ENCODE data around the gene COL4A3.

COL4A3 gene

DNA sequence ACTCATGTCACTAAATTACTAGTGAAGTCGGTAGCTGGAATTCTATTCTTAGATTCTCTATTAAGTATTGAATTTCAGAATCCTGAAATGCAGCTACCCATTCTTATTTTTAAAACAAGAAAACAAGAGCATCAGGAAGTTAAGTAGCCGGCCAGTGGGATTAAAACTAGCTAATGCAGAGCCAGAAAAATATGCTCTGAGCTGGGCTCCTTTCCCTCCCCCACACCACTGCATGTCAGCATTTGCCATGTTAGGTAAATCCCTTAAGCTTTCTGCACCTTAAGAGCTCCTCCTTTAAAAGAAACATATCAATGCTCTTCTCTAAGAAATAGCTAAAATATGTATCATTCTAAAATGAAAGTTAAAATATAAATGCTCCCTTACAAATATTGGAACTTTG, 88.4 kb downstream of the COL4A3 start:
- Histone ChIP-seq H2AFZ (ENCODE audit: low read length) (no peak overlapping the region), H2AK5ac (ENCODE audit: low read depth, low read length) (no peak overlapping the region), H3K4me3 (ENCODE audit: low read length in 2 of 2) (no peak overlapping the region), H4K8ac (ENCODE audit: low read depth, low read length) (no peak overlapping the region), H3K23ac (ENCODE audit: low read depth, low read length, poor library complexity) (no peak overlapping the region), H3K9ac (ENCODE audit: low read depth, low read length, poor library complexity) (no peak overlapping the region), H2BK120ac (ENCODE audit: low read depth, low read length) (no peak overlapping the region), H3K9me3 (replicated peaks in 1 of 2; ENCODE audit: control insufficient read depth in 2 of 2, insufficient read depth in 1 of 2, low read depth in 1 of 2, low read length in 2 of 2) (peaks cover 0 to under 1% of the 10 kb centered on the region in 2 donors), H2BK12ac (ENCODE audit: low read length) (no peak overlapping the region), H3K4me1 (ENCODE audit: control insufficient read depth in 2 of 2, insufficient read depth in 1 of 2, low read depth in 1 of 2, low read length in 2 of 2) (no peaks in the 10 kb centered on the region), H4K91ac (ENCODE audit: low read depth, low read length, poor library complexity) (no peak overlapping the region), H3K36me3 (replicated peaks in 1 of 2; ENCODE audit: control insufficient read depth in 2 of 2, insufficient read depth in 2 of 2, low read length in 2 of 2) (no peaks in the 10 kb centered on the region), H2BK5ac (ENCODE audit: low read length) (no peak overlapping the region), H3K4me2 (ENCODE audit: insufficient read depth, low read length, poor library complexity, severe bottlenecking) (no peak overlapping the region), H3K27ac (replicated peaks; ENCODE audit: low read length) (no peak overlapping the region), H3K18ac (ENCODE audit: low read length) (no peak overlapping the region), H2BK15ac (ENCODE audit: low read length) (no peak overlapping the region), H3K4ac (ENCODE audit: low read length) (no peak overlapping the region), H3K27me3 (ENCODE audit: control insufficient read depth in 3 of 3, insufficient read depth in 3 of 3, low read depth in 1 of 3, low read length in 3 of 3) (no peaks in the 10 kb centered on the region), H3K14ac (ENCODE audit: low read length) (no peak overlapping the region), H3K79me1 (ENCODE audit: low read depth, low read length) (no peaks in the 10 kb centered on the region)
- WGBS, 2 donors (ENCODE audit: extremely low coverage in 2 of 2, insufficient read length in 2 of 2, insufficient replicate concordance in 1 of 2), result no CpG with 5 or more reads among the region's 2 CpGs
- no peak for DNase-seq (ENCODE audit: low spot score)

DNA sequence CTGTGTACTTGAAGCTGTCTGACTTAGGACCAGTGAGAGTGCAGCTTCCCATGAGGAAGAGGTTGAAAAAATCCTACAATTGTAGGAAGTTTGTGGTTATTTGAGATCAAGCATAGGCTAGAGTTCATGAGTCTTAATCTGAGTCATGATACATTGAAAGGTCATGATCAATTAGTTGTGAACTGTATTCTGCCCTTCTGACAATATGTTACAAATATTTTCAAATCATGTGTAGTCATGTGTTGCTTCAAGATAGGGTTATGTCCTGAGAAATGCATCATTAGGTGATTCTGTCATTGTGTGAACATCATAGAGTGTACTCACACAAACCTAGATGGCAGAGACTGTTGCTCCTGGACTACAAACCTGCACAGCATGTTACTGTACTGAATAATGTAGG, 92.2 kb downstream of the COL4A3 start:
- no peak overlapping the region for H3K14ac ChIP-seq (ENCODE audit: low read length)
- no peak overlapping the region for H4K91ac ChIP-seq (ENCODE audit: low read depth, low read length, poor library complexity)
- H2BK12ac ChIP-seq (ENCODE audit: low read length), result no peak overlapping the region
- no peak overlapping the region for H3K4ac ChIP-seq (ENCODE audit: low read length)
- no peak overlapping the region for H3K23ac ChIP-seq (ENCODE audit: low read depth, low read length, poor library complexity)
- H2BK5ac ChIP-seq (ENCODE audit: low read length), result no peak overlapping the region
- H3K79me1 ChIP-seq (ENCODE audit: low read depth, low read length), result no peaks in the 10 kb centered on the region
- H3K9ac ChIP-seq (ENCODE audit: low read depth, low read length, poor library complexity), result no peak overlapping the region
- H2AFZ ChIP-seq (ENCODE audit: low read length), result no peak overlapping the region
- no peaks in the 10 kb centered on the region for H3K4me1 ChIP-seq (ENCODE audit: control insufficient read depth in 2 of 2, insufficient read depth in 1 of 2, low read depth in 1 of 2, low read length in 2 of 2)
- no peak overlapping the region for H3K4me3 ChIP-seq (ENCODE audit: low read length in 2 of 2)
- H3K4me2 ChIP-seq (ENCODE audit: insufficient read depth, low read length, poor library complexity, severe bottlenecking), result no peak overlapping the region
- H4K8ac ChIP-seq (ENCODE audit: low read depth, low read length), result no peak overlapping the region
- H2BK120ac ChIP-seq (ENCODE audit: low read depth, low read length), result no peak overlapping the region
- H3K36me3 ChIP-seq (replicated peaks in 1 of 2; ENCODE audit: control insufficient read depth in 2 of 2, insufficient read depth in 2 of 2, low read length in 2 of 2), result no peaks in the 10 kb centered on the region
- H3K27me3 ChIP-seq (ENCODE audit: control insufficient read depth in 3 of 3, insufficient read depth in 3 of 3, low read depth in 1 of 3, low read length in 3 of 3), result no peaks in the 10 kb centered on the region
- H2BK15ac ChIP-seq (ENCODE audit: low read length), result no peak overlapping the region
- peaks cover 0 to 3% of the 10 kb centered on the region in 2 donors for H3K9me3 ChIP-seq (replicated peaks in 1 of 2; ENCODE audit: control insufficient read depth in 2 of 2, insufficient read depth in 1 of 2, low read depth in 1 of 2, low read length in 2 of 2)
- no peak for DNase-seq (ENCODE audit: low spot score)
- no peak overlapping the region for H3K18ac ChIP-seq (ENCODE audit: low read length)
- no peak overlapping the region for H2AK5ac ChIP-seq (ENCODE audit: low read depth, low read length)
- H3K27ac ChIP-seq (replicated peaks; ENCODE audit: low read length), result no peak overlapping the region

DNA sequence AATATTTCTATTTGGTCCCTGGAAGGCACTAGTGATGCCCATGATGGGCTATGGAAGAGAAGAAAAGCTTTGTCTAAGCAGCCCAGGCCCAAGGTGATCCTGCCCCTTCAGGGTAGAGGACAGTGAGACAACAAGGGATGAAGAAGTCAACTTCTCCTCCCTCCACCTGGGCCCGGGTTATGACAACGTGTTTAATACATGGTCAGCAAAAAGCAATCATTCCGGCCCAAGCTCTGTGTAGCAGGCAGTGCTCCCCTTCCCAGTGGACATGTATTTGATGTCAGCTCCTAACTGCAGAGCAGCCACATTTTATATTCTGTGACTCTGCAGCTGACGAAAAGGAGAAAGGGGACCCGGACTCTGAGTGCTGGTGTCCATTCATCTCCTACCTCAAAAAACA, 93.4 kb downstream of the COL4A3 start:
- no peaks in the 10 kb centered on the region for H3K79me1 ChIP-seq (ENCODE audit: low read depth, low read length)
- no peaks in the 10 kb centered on the region for H3K4me1 ChIP-seq (ENCODE audit: control insufficient read depth in 2 of 2, insufficient read depth in 1 of 2, low read depth in 1 of 2, low read length in 2 of 2)
- H3K36me3 ChIP-seq (replicated peaks in 1 of 2; ENCODE audit: control insufficient read depth in 2 of 2, insufficient read depth in 2 of 2, low read length in 2 of 2), result no peaks in the 10 kb centered on the region
- no peak overlapping the region for H3K27ac ChIP-seq (replicated peaks; ENCODE audit: low read length)
- H3K27me3 ChIP-seq (ENCODE audit: control insufficient read depth in 3 of 3, insufficient read depth in 3 of 3, low read depth in 1 of 3, low read length in 3 of 3), result no peaks in the 10 kb centered on the region
- no peak overlapping the region for H2BK12ac ChIP-seq (ENCODE audit: low read length)
- no peak overlapping the region for H4K91ac ChIP-seq (ENCODE audit: low read depth, low read length, poor library complexity)
- no CpG with 5 or more reads among the region's 5 CpGs for WGBS, 2 donors (ENCODE audit: extremely low coverage in 2 of 2, insufficient read length in 2 of 2, insufficient replicate concordance in 1 of 2)
- no peak overlapping the region for H2BK15ac ChIP-seq (ENCODE audit: low read length)
- H2BK120ac ChIP-seq (ENCODE audit: low read depth, low read length), result no peak overlapping the region
- no peak overlapping the region for H3K23ac ChIP-seq (ENCODE audit: low read depth, low read length, poor library complexity)
- H2AK5ac ChIP-seq (ENCODE audit: low read depth, low read length), result no peak overlapping the region
- peaks cover 0 to 3% of the 10 kb centered on the region in 2 donors for H3K9me3 ChIP-seq (replicated peaks in 1 of 2; ENCODE audit: control insufficient read depth in 2 of 2, insufficient read depth in 1 of 2, low read depth in 1 of 2, low read length in 2 of 2)
- H3K4ac ChIP-seq (ENCODE audit: low read length), result no peak overlapping the region
- no peak overlapping the region for H2AFZ ChIP-seq (ENCODE audit: low read length)
- H3K4me3 ChIP-seq (ENCODE audit: low read length in 2 of 2), result no peak overlapping the region
- DNase-seq (ENCODE audit: low spot score), result no peak
- H3K14ac ChIP-seq (ENCODE audit: low read length), result no peak overlapping the region
- no peak overlapping the region for H3K18ac ChIP-seq (ENCODE audit: low read length)
- no peak overlapping the region for H2BK5ac ChIP-seq (ENCODE audit: low read length)
- no peak overlapping the region for H3K9ac ChIP-seq (ENCODE audit: low read depth, low read length, poor library complexity)
- no peak overlapping the region for H4K8ac ChIP-seq (ENCODE audit: low read depth, low read length)
- H3K4me2 ChIP-seq (ENCODE audit: insufficient read depth, low read length, poor library complexity, severe bottlenecking), result no peak overlapping the region

DNA sequence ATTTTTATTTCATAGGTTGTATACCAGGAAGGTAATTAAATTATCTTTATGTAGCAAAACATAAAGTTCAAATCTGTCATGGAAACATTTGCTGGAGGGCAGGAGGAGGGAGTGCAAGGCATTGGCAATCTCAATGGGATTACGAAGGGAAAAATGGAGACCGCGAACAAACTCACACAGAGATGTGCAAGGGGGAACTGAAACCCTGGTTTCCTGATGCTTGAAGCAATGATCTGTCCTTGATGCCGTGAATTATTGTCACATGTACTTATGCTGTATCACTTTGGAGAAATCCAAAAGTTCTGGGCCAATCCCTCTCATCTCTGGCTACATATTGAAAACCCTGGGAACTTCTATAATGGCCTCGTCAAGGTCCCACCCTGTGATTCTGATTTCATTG, 95.6 kb downstream of the COL4A3 start:
- WGBS, 2 donors (ENCODE audit: extremely low coverage in 2 of 2, insufficient read length in 2 of 2, insufficient replicate concordance in 1 of 2), result no CpG with 5 or more reads among the region's 5 CpGs

More for the DNA sequence above, 95.6 kb downstream of the COL4A3 start:
- Histone ChIP-seq H3K23ac (ENCODE audit: low read depth, low read length, poor library complexity) (no peak overlapping the region), H3K79me1 (ENCODE audit: low read depth, low read length) (no peaks in the 10 kb centered on the region), H3K9me3 (replicated peaks in 1 of 2; ENCODE audit: control insufficient read depth in 2 of 2, insufficient read depth in 1 of 2, low read depth in 1 of 2, low read length in 2 of 2) (peaks cover 0 to 3% of the 10 kb centered on the region in 2 donors), H3K27ac (replicated peaks; ENCODE audit: low read length) (no peak overlapping the region), H3K18ac (ENCODE audit: low read length) (no peak overlapping the region), H2BK5ac (ENCODE audit: low read length) (no peak overlapping the region), H3K9ac (ENCODE audit: low read depth, low read length, poor library complexity) (no peak overlapping the region), H3K4me1 (ENCODE audit: control insufficient read depth in 2 of 2, insufficient read depth in 1 of 2, low read depth in 1 of 2, low read length in 2 of 2) (no peaks in the 10 kb centered on the region), H3K27me3 (ENCODE audit: control insufficient read depth in 3 of 3, insufficient read depth in 3 of 3, low read depth in 1 of 3, low read length in 3 of 3) (no peaks in the 10 kb centered on the region), H2AK5ac (ENCODE audit: low read depth, low read length) (no peak overlapping the region), H3K4me2 (ENCODE audit: insufficient read depth, low read length, poor library complexity, severe bottlenecking) (no peak overlapping the region), H2BK120ac (ENCODE audit: low read depth, low read length) (no peak overlapping the region), H2BK15ac (ENCODE audit: low read length) (no peak overlapping the region), H3K4ac (ENCODE audit: low read length) (no peak overlapping the region), H4K91ac (ENCODE audit: low read depth, low read length, poor library complexity) (no peak overlapping the region), H3K14ac (ENCODE audit: low read length) (no peak overlapping the region), H3K4me3 (ENCODE audit: low read length in 2 of 2) (no peak overlapping the region), H4K8ac (ENCODE audit: low read depth, low read length) (no peak overlapping the region), H2AFZ (ENCODE audit: low read length) (no peak overlapping the region), H2BK12ac (ENCODE audit: low read length) (no peak overlapping the region), H3K36me3 (replicated peaks in 1 of 2; ENCODE audit: control insufficient read depth in 2 of 2, insufficient read depth in 2 of 2, low read length in 2 of 2) (no peaks in the 10 kb centered on the region)
- no peak for DNase-seq (ENCODE audit: low spot score)
